HCT116 (cell line): ENCODE results near the gene DOCK7. TPM values are rescaled to one million over a fixed set of nuclear protein-coding genes. Genes with fewer than 3 reads are reported as not detected.

ENCODE experiments used
- ATAC-seq: fragments of 200-7000 bp; cut with Tn5 transposase; 2 replicates; pipeline ENCODE4 v1.9.1; 2020; ENCODE audit warnings: mild to moderate bottlenecking, moderate library complexity
- BruUV-seq: library from RNA; stranded (reverse); fragments of 400-500 nt; replicated peaks from 2 replicates; lab custom pipeline; 2021; lab: Mats Ljungman, UMichigan
- CTCF ChIA-PET: fragments of 300-600 bp; sonication (Branson Sonifier 250); formaldehyde crosslinking; loops from one replicate; lab custom pipeline; 2021; ENCODE audit warnings: antibody characterized with exemption; lab: Charles Lee
- POLR2A ChIA-PET: fragments of 300-600, 350-600 bp; sonication (Branson Sonifier 250); formaldehyde crosslinking; loops from one replicate; lab custom pipeline; 2021; ENCODE audit warnings: antibody characterized with exemption; lab: Charles Lee
- RAD21 ChIA-PET, 2 experiments: fragments of 300-600 bp; sonication (Branson Sonifier 250); formaldehyde crosslinking; loops; one replicate each; lab custom pipeline; 2023; ENCODE audit warnings: low total read pairs in 2 of 2; ENCODE audit not compliant: uncharacterized antibody in 2 of 2, unreplicated experiment in 2 of 2, low non-redundant PET in 1 of 2; lab: Charles Lee
- DNase-seq: peaks from one replicate; pipeline ENCODE4 v3.0.0-alpha.2; 2010; ENCODE audit warnings: low read depth, low spot score
- H2AFZ ChIP-seq: fragments of 200-600 bp; shearing (Covaris generic), sonication (generic); 2 replicates; pipeline ENCODE4 v1.6.1; 2017; ENCODE audit warnings: low read depth, mixed run types, mixed read lengths, antibody characterized with exemption, low read length; ENCODE audit not compliant: poor library complexity, severe bottlenecking
- H3K27ac ChIP-seq: 2 replicates; pipeline ENCODE4 v1.5.1; 2012; ENCODE audit warnings: low read depth, low read length
- H3K27me3 ChIP-seq: fragments of 200-600 bp; sonication (generic); 2 replicates; pipeline ENCODE4 v1.6.1; 2016; ENCODE audit warnings: mixed run types, low read length, mixed read lengths; ENCODE audit not compliant: insufficient read depth
- H3K36me3 ChIP-seq, 2 experiments: fragments of 200-500 bp in 1 of 2; fragments of 200-600 bp in 1 of 2; sonication (Bioruptor generic) in 1 of 2; sonication (generic) in 1 of 2; 2 replicates each; pipeline versions ENCODE4 v1.5.1 to v1.6.1; 2014 to 2016; ENCODE audit warnings: low read length in 2 of 2, inconsistent platforms in 1 of 2, mixed read lengths in 1 of 2, mixed run types in 1 of 2; ENCODE audit not compliant: insufficient read depth in 2 of 2, control insufficient read depth in 1 of 2
- H3K4me1 ChIP-seq, 2 experiments: fragments of 200-600 bp in 1 of 2; sonication (generic) in 1 of 2; 2 replicates each; pipeline versions ENCODE4 v1.5.1 to v1.6.1; 2012 to 2017; ENCODE audit warnings: low read length in 2 of 2, inconsistent platforms in 1 of 2, mild to moderate bottlenecking in 1 of 2, mixed read lengths in 1 of 2, mixed run types in 1 of 2, moderate library complexity in 1 of 2; ENCODE audit not compliant: insufficient read depth in 2 of 2, control insufficient read depth in 1 of 2
- H3K4me2 ChIP-seq: fragments of 200-600 bp; sonication (generic); 2 replicates; pipeline ENCODE4 v1.6.1; 2017; ENCODE audit warnings: mixed run types, low read length, mixed read lengths
- H3K4me3 ChIP-seq, 2 experiments: fragments of 200-600 bp in 1 of 2; sonication (generic) in 1 of 2; replicated peaks in 1 of 2; 2 replicates each; pipeline ENCODE4 v1.5.1; 2011 to 2016; ENCODE audit warnings: low read length in 2 of 2, control low read depth in 1 of 2, low read depth in 1 of 2, mild to moderate bottlenecking in 1 of 2, mixed read lengths in 1 of 2, mixed run types in 1 of 2
- H3K79me2 ChIP-seq: fragments of 200-600 bp; sonication (generic); 2 replicates; pipeline ENCODE4 v1.6.1; 2017; ENCODE audit warnings: mild to moderate bottlenecking, mixed run types, low read length, moderate library complexity, mixed read lengths; ENCODE audit not compliant: insufficient read depth
- H3K9ac ChIP-seq: fragments of 200-600 bp; sonication (generic); 2 replicates; pipeline ENCODE4 v1.6.1; 2016; ENCODE audit warnings: low read length, mixed read lengths
- H3K9me2 ChIP-seq: fragments of 200-600 bp; sonication (generic), shearing (Covaris generic); 2 replicates; pipeline ENCODE4 v1.6.1; 2017; ENCODE audit warnings: mixed run types, mild to moderate bottlenecking, moderate library complexity; ENCODE audit not compliant: insufficient read depth
- H3K9me3 ChIP-seq, 2 experiments: fragments of 200-500 bp in 1 of 2; fragments of 200-600 bp in 1 of 2; sonication (Bioruptor generic) in 1 of 2; sonication (generic) in 1 of 2; 2 replicates each; pipeline ENCODE4 v1.6.1; 2014 to 2017; ENCODE audit warnings: low read length in 2 of 2, mixed read lengths in 2 of 2, inconsistent platforms in 1 of 2, low read depth in 1 of 2, mild to moderate bottlenecking in 1 of 2, mixed run types in 1 of 2, moderate library complexity in 1 of 2; ENCODE audit not compliant: control insufficient read depth in 1 of 2, insufficient read depth in 1 of 2
- H4K20me1 ChIP-seq: fragments of 200-600 bp; sonication (generic), shearing (Covaris generic); 2 replicates; pipeline ENCODE4 v1.6.1; 2017; ENCODE audit warnings: mixed run types, mild to moderate bottlenecking, moderate library complexity; ENCODE audit not compliant: insufficient read depth
- CBX3 ChIP-seq: IDR thresholded peaks from 2 replicates; pipeline ENCODE4 v1.6.1; 2012; ENCODE audit warnings: low read depth
- CEBPB ChIP-seq: IDR thresholded peaks from 2 replicates; pipeline ENCODE4 v1.6.1; 2012; ENCODE audit warnings: low read depth
- EZH2 ChIP-seq: fragments of 200-600 bp; sonication (generic); IDR thresholded peaks from 2 replicates; pipeline ENCODE4 v1.6.1; 2017; ENCODE audit warnings: antibody characterized with exemption, mixed run types
- EZH2phosphoT487 ChIP-seq: fragments of 200-600 bp; IDR thresholded peaks from 2 replicates; pipeline ENCODE4 v1.6.1; 2018; ENCODE audit warnings: antibody characterized with exemption, borderline replicate concordance
- FOSL1 ChIP-seq: IDR thresholded peaks from 2 replicates; pipeline ENCODE4 v1.6.1; 2012; ENCODE audit warnings: low read depth
- JUND ChIP-seq: IDR thresholded peaks from 2 replicates; pipeline ENCODE4 v1.6.1; 2012
- POLR2A ChIP-seq: IDR thresholded peaks from 2 replicates; pipeline ENCODE4 v1.7.0; 2011; ENCODE audit warnings: borderline replicate concordance; ENCODE audit not compliant: insufficient read depth, insufficient read length; ENCODE audit errors: extremely low read depth
- SP1 ChIP-seq: IDR thresholded peaks from 2 replicates; pipeline ENCODE4 v1.6.1; 2012; ENCODE audit warnings: low read depth
- SRF ChIP-seq: IDR thresholded peaks from 2 replicates; pipeline ENCODE4 v1.6.1; 2012; ENCODE audit warnings: low read depth
- intact Hi-C: fragments of 100-400 bp; cut with micrococcal nuclease; formaldehyde crosslinking; loops from 2 replicates; pipeline ENCODE4 v1.10.0; 2022
- total RNA-seq: library from RNA; stranded (reverse); gene quantifications from one replicate; pipeline ENCODE4 v1.2.1, GENCODE V29; 2021; ENCODE audit not compliant: unreplicated experiment

DOCK7 gene
- total RNA-seq, 1 experiment from 2014 or later: 49.0 TPM

- H2AFZ ChIP-seq: no peak overlapping the region
- BruUV-seq: no TSS peak
- no peaks in the 10 kb centered on the region for H3K36me3 ChIP-seq
- intact Hi-C loops: loop anchor here (2.0 kb wide), 1 partner anchor 253 kb away; the partner anchor contains the start of gene USP1
- H4K20me1 ChIP-seq: no peaks in the 10 kb centered on the region
- peak overlapping the region; percentile 27; the same call in 1 of the 2 replicates for H3K9ac ChIP-seq
- ATAC-seq: peak; percentile 24; the same call in 1 of the 2 replicates
- ChIA-PET POLR2A (interaction anchor here (0.8 kb wide), 1 partner anchor 10 kb away, joined by 3 read pairs; no protein-coding TSS in a partner anchor), RAD21 (interaction anchor here in 1 of 2 experiments (0.6 kb wide), 1 partner anchor 183 kb away, joined by 3 read pairs; no protein-coding TSS in a partner anchor), CTCF (no interaction called here)
- DNase-seq: peak; percentile 51
- H3K4me1 ChIP-seq: peaks cover 9 to 48% of the 10 kb centered on the region in 2 experiments
- peak overlapping the region; percentile 20; the same call in 1 of the 2 replicates for H3K27ac ChIP-seq
- no peaks in the 10 kb centered on the region for H3K9me2 ChIP-seq
- peak overlapping the region; percentile 69 to 86; a peak in 3 of 4 replicates for H3K4me3 ChIP-seq
- peaks cover 30% of the 10 kb centered on the region for H3K79me2 ChIP-seq
- no peaks in the 10 kb centered on the region for H3K27me3 ChIP-seq
- H3K9me3 ChIP-seq: no peaks in the 10 kb centered on the region
- H3K4me2 ChIP-seq: peak overlapping the region; percentile 84
- peak; percentile 57 for TF ChIP-seq JUND
- no peak for TF ChIP-seq POLR2A
- TF ChIP-seq CBX3: peak; percentile 55; the same call in 1 of the 2 replicates
- TF ChIP-seq EZH2phosphoT487: no peak
- peak; percentile 81 for TF ChIP-seq FOSL1
- TF ChIP-seq SP1: peak; percentile 64
- peak; percentile 62; the same call in 1 of the 2 replicates for TF ChIP-seq CEBPB
Measured at GRCh38 chr1:62689524-62689923, 1.3 kb upstream of the DOCK7 start.

- peak overlapping the region; percentile 84 for H3K4me2 ChIP-seq
- H3K4me3 ChIP-seq: peak overlapping the region; percentile 69 to 86
- peak overlapping the region; percentile 84 for H2AFZ ChIP-seq
- TF ChIP-seq EZH2: no peak
- TF ChIP-seq POLR2A: peak; percentile 6
- 0 out of 2 replicates have a peak, but pooled peaks have one; percentile 15 for TF ChIP-seq SRF
- TF ChIP-seq SP1: peak; percentile 6; the same call in 1 of the 2 replicates
- no peaks in the 10 kb centered on the region for H3K27me3 ChIP-seq
- TSS peak; percentile 57 for BruUV-seq
- DNase-seq (no peak), ATAC-seq (no peak)
- peak overlapping the region; percentile 74 for H3K27ac ChIP-seq
- intact Hi-C loops: loop anchor here (2.0 kb wide), 1 partner anchor 252 kb away; the partner anchor contains the start of gene USP1
- H3K79me2 ChIP-seq: peaks cover 36% of the 10 kb centered on the region
- ChIA-PET RAD21 (no interaction called here), CTCF (no interaction called here), POLR2A (interaction anchor here (0.8 kb wide), 1 partner anchor 9 kb away, joined by 3 read pairs; no protein-coding TSS in a partner anchor)
- no peaks in the 10 kb centered on the region for H3K9me3 ChIP-seq
- H3K36me3 ChIP-seq: no peaks in the 10 kb centered on the region
- no peaks in the 10 kb centered on the region for H4K20me1 ChIP-seq
- H3K4me1 ChIP-seq: peaks cover 9 to 57% of the 10 kb centered on the region in 2 experiments
- H3K9ac ChIP-seq: peak overlapping the region; percentile 80
- H3K9me2 ChIP-seq: no peaks in the 10 kb centered on the region
Measured at GRCh38 chr1:62688687-62689085, 500 bp upstream of the DOCK7 start.
